Liver (tissue), 9 donors: ENCODE measurements around the gene ZC3H18. TPM values are rescaled to one million over a fixed set of nuclear protein-coding genes. Genes with fewer than 3 reads are reported as not detected.

Experiments used
- DNase-seq: peaks from one replicate; pipeline ENCODE4 v3.0.0-alpha.2; 2017; ENCODE audit warnings: low spot score
- H3K27ac ChIP-seq, 2 donors: one replicate each; pipeline ENCODE4 v1.7.0; 2013; ENCODE audit warnings: inconsistent platforms in 2 of 2, low read length in 2 of 2, control low read depth in 1 of 2, low read depth in 1 of 2, mild to moderate bottlenecking in 1 of 2
- H3K27me3 ChIP-seq, 4 donors: one replicate each; pipeline versions ENCODE4 v1.6.1 to v1.7.0; 2013; ENCODE audit warnings: low read length in 3 of 4, inconsistent platforms in 1 of 4, mild to moderate bottlenecking in 1 of 4, moderate library complexity in 1 of 4; ENCODE audit not compliant: control insufficient read depth in 4 of 4, insufficient read depth in 4 of 4
- H3K36me3 ChIP-seq, 4 donors: one replicate each; pipeline versions ENCODE4 v1.6.1 to v1.7.0; 2013; ENCODE audit warnings: low read length in 3 of 4, mild to moderate bottlenecking in 3 of 4, low read depth in 1 of 4, moderate library complexity in 1 of 4; ENCODE audit not compliant: control insufficient read depth in 4 of 4, insufficient read depth in 3 of 4
- H3K4me1 ChIP-seq, 4 donors: one replicate each; pipeline versions ENCODE4 v1.6.1 to v1.7.0; 2013; ENCODE audit warnings: low read length in 3 of 4, mild to moderate bottlenecking in 3 of 4, moderate library complexity in 1 of 4; ENCODE audit not compliant: control insufficient read depth in 4 of 4, insufficient read depth in 4 of 4
- H3K4me3 ChIP-seq, 3 donors: one replicate each; pipeline versions ENCODE4 v1.6.1 to v1.7.0; 2013; ENCODE audit warnings: low read length in 3 of 3, control low read depth in 1 of 3, low read depth in 1 of 3, mild to moderate bottlenecking in 1 of 3
- H3K9ac ChIP-seq, 2 donors: one replicate each; pipeline ENCODE4 v1.7.0; 2013; ENCODE audit warnings: low read length in 2 of 2, mild to moderate bottlenecking in 2 of 2, moderate library complexity in 2 of 2, control low read depth in 1 of 2, low read depth in 1 of 2
- H3K9me3 ChIP-seq, 4 donors: one replicate each; pipeline versions ENCODE4 v1.6.1 to v1.7.0; 2013; ENCODE audit warnings: low read length in 3 of 4; ENCODE audit not compliant: control insufficient read depth in 4 of 4
- EGR1 ChIP-seq, 2 donors: IDR thresholded peaks; 2 replicates each; pipeline ENCODE4 v1.6.1; 2016 to 2018; ENCODE audit warnings: antibody characterized with exemption in 2 of 2, low read depth in 2 of 2
- FOXA2 ChIP-seq: IDR thresholded peaks from 2 replicates; pipeline ENCODE4 v1.6.1; 2016; ENCODE audit warnings: antibody characterized with exemption
- GABPA ChIP-seq, 2 donors: IDR thresholded peaks in 1 of 2; conservative IDR thresholded peaks in 1 of 2; 2 replicates each; pipeline ENCODE4 v1.6.1; 2016; ENCODE audit warnings: antibody characterized with exemption in 2 of 2, mild to moderate bottlenecking in 1 of 2, moderate library complexity in 1 of 2
- HNF4A ChIP-seq, 2 donors: conservative IDR thresholded peaks; 2 replicates each; pipeline ENCODE4 v1.6.1; 2016; ENCODE audit warnings: antibody characterized with exemption in 2 of 2, mild to moderate bottlenecking in 2 of 2
- HNF4G ChIP-seq: IDR thresholded peaks from 2 replicates; pipeline ENCODE4 v1.6.1; 2016; ENCODE audit warnings: antibody characterized with exemption
- JUND ChIP-seq, 2 donors: IDR thresholded peaks; 2 replicates each; pipeline ENCODE4 v1.6.1; 2016; ENCODE audit warnings: antibody characterized with exemption in 2 of 2
- NR2F2 ChIP-seq: IDR thresholded peaks from 2 replicates; pipeline ENCODE4 v1.6.1; 2016; ENCODE audit warnings: antibody characterized with exemption
- RAD21 ChIP-seq, 2 donors: IDR thresholded peaks; 2 replicates each; pipeline ENCODE4 v1.6.1; 2016; ENCODE audit warnings: antibody characterized with exemption in 2 of 2, mild to moderate bottlenecking in 2 of 2
- RXRA ChIP-seq, 2 donors: IDR thresholded peaks; 2 replicates each; pipeline ENCODE4 v1.6.1; 2017 to 2018; ENCODE audit warnings: antibody characterized with exemption in 2 of 2, mild to moderate bottlenecking in 1 of 2
- SP1 ChIP-seq: IDR thresholded peaks from 2 replicates; pipeline ENCODE4 v1.6.1; 2018; ENCODE audit warnings: antibody characterized with exemption, mild to moderate bottlenecking
- TAF1 ChIP-seq: conservative IDR thresholded peaks from 2 replicates; pipeline ENCODE4 v1.6.1; 2016; ENCODE audit warnings: antibody characterized with exemption, mild to moderate bottlenecking
- YY1 ChIP-seq: IDR thresholded peaks from 2 replicates; pipeline ENCODE4 v1.6.1; 2016; ENCODE audit warnings: antibody characterized with exemption, mild to moderate bottlenecking
- WGBS: extraction: QIAGEN DNeasy Blood & Tissue Kit; methylation state at CpG from one replicate; pipeline ENCODE4 v1.1.7; 2013; 5-methylcytosine and 5-hydroxymethylcytosine counted together
- polyA plus RNA-seq, 2 donors: library from polyadenylated mRNA; stranded (reverse) in 1 of 2; unstranded in 1 of 2; fragments of 200-250 nt in 1 of 2; fragments of >200 nt in 1 of 2; fragmentation: Nextera tagmentation in 1 of 2; extraction: Ambion mirVana in 1 of 2; gene quantifications; one replicate each; pipeline versions ENCODE4 v1.2.1 to v1.2.3, GENCODE V29; 2013 to 2015
- total RNA-seq, 2 donors: library from RNA; depleted of rRNA; stranded (reverse); fragments of >200 nt; gene quantifications; one replicate each; pipeline ENCODE4 v1.2.3, GENCODE V29; 2014
- TF ChIP-seq, protein P1 (sequence below): IDR thresholded peaks from 2 replicates; pipeline ENCODE4 v1.6.1; 2016; ENCODE audit warnings: antibody characterized with exemption
- TF ChIP-seq, protein P2 (sequence below): IDR thresholded peaks from 2 replicates; pipeline ENCODE4 v1.6.1; 2016; ENCODE audit warnings: antibody characterized with exemption
- TF ChIP-seq, protein P3 (sequence below): fragments of 150-350 bp; IDR thresholded peaks from 2 replicates; pipeline ENCODE4 v1.5.1; 2017; ENCODE audit warnings: improper control_type of control experiment, low read depth, low read length; ENCODE audit not compliant: missing input control
- TF ChIP-seq, protein P4 (sequence below): IDR thresholded peaks from 2 replicates; pipeline ENCODE4 v1.6.1; 2016; ENCODE audit warnings: antibody characterized with exemption, mild to moderate bottlenecking
- donor health status: healthy.
- donor health status: healthy.
- donor health status: healthy.
- donor health status: healthy.
- donor health status: healthy.

The ZC3H18 gene
- total and polyA plus RNA-seq, 4 donors, result 10.2 to 10.9 (median 10.5) TPM

DNA sequence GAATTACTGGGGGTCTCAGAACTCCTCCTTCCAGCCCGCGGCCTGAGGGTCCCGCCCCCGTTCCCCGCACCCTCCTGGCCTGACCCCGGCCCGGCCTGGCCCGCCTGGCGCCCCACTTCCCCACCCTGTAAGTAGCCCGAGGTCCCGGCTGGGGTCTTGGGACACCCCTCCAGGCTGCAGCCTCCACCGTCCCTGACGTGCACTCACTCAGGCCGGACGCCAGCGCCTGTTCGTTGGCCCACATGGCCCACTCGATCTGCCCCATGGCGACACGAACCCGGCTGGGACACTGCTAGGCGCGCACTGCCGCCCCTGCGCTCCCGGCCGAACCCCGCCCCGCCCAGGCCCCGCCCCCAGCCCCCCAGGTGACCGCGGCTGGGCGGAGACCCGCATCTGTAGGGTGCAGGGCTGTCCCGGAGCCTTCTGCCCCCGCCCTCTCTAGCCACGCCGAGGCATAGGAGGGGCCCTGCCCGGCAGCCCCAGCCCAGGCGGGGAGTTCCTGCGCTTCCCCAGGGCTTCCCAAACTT is 80.6 kb downstream of the ZC3H18 start, which contains the start of gene CYBA:
TSS of gene CYBA (minus strand) at position 305 of the 527 bp plus-strand sequence. CDS start at position 265, 40 bp downstream.
- Histone ChIP-seq H3K27ac (peak within 1 kb of the TSS; percentile 80 to 82), H3K4me3 (peak within 1 kb of the TSS; percentile 44 to 57 (median 47)), H3K9me3 (no peaks in the 10 kb centered on the region), H3K4me1 (peaks cover 0 to 11% (median 3%) of the 10 kb centered on the region in 4 donors), H3K27me3 (no peaks in the 10 kb centered on the region), H3K36me3 (peaks cover 9 to 28% (median 15%) of the 10 kb centered on the region in 4 donors), H3K9ac (peak within 1 kb of the TSS; percentile 14 to 45)
- WGBS, result 49% methylated on average over 41 of the region's 41 CpGs
- no peak for TF ChIP-seq HNF4G
- no peak for TF ChIP-seq TAF1
- TF ChIP-seq GABPA (IDR thresholded peaks at IDR 0.05 in 1 of 2, conservative IDR thresholded peaks at IDR 0.05 in 1 of 2), result no peak
- TF ChIP-seq NR2F2, result no peak
- no peak for TF ChIP-seq EGR1 (IDR thresholded peaks at IDR 0.05; ENCODE audit: low read depth in 2 of 2)
- no peak for TF ChIP-seq FOXA2
- TF ChIP-seq HNF4A (conservative IDR thresholded peaks at IDR 0.05), result no peak
- no peak for TF ChIP-seq JUND (IDR thresholded peaks at IDR 0.05)
- no peak for TF ChIP-seq RAD21 (IDR thresholded peaks at IDR 0.05)
- TF ChIP-seq, protein P1, sequence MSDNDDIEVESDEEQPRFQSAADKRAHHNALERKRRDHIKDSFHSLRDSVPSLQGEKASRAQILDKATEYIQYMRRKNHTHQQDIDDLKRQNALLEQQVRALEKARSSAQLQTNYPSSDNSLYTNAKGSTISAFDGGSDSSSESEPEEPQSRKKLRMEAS, result no peak
- TF ChIP-seq, protein P2, sequence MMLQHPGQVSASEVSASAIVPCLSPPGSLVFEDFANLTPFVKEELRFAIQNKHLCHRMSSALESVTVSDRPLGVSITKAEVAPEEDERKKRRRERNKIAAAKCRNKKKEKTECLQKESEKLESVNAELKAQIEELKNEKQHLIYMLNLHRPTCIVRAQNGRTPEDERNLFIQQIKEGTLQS, result no peak
- no peak for TF ChIP-seq SP1
- peak; percentile 78 for DNase-seq

DNA sequence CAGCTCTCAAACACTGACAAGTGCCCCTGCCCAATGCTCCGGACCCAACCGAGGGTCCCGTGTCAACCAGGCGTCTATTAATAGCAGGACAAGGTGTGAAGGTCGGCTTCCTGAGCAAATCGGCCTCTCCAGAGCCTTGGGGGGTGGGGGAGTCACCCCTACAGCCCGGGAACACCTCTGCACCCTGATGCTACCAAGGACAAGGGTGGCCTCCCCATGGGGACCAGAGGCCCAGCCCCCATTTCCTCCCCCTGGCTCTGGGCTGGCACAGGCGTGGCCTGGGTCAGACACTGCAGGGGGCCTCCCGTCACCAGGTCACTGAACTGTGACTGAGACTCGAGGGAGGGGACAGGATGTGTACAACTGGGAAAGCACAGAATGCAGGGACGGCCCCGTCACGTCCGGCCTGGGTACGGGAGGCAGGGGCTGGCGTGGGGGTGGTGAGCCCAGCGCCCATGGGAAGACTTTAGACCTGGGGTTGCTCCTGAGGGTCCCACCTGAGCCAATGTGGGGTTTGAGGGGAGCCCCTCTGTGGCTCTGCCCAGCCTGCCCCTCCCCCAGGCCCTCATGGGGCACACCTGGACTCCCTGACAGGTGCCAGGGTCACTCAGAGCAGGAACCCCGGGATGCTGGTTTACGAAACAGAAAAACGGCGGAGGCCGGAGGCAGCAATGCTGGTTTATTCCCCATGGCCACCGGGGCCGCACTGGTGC is 81.2 kb downstream of the ZC3H18 start:
- Histone ChIP-seq H3K9me3 (no peaks in the 10 kb centered on the region), H3K36me3 (peaks cover 9 to 33% (median 16%) of the 10 kb centered on the region in 4 donors), H3K4me1 (peaks cover 0 to 11% (median 3%) of the 10 kb centered on the region in 4 donors), H3K4me3 (peak overlapping the region in 1 of 3 donors; percentile 44), H3K27me3 (no peaks in the 10 kb centered on the region), H3K9ac (no peak overlapping the region), H3K27ac (peak overlapping the region; percentile 80 to 82)
- 59% methylated on average over 24 of the region's 24 CpGs for WGBS
- TF ChIP-seq, protein P1, result no peak
- TF ChIP-seq JUND (IDR thresholded peaks at IDR 0.05) (no peak), RAD21 (IDR thresholded peaks at IDR 0.05) (no peak), EGR1 (IDR thresholded peaks at IDR 0.05; ENCODE audit: low read depth in 2 of 2) (no peak), TAF1 (no peak), RXRA (IDR thresholded peaks at IDR 0.05) (peak; percentile 63 to 64), HNF4G (no peak), SP1 (peak; percentile 40), HNF4A (conservative IDR thresholded peaks at IDR 0.05) (no peak), GABPA (IDR thresholded peaks at IDR 0.05 in 1 of 2, conservative IDR thresholded peaks at IDR 0.05 in 1 of 2) (peak in 1 of 2 donors; percentile 80), YY1 (no peak), NR2F2 (peak; percentile 88)
- TF ChIP-seq, protein P3, sequence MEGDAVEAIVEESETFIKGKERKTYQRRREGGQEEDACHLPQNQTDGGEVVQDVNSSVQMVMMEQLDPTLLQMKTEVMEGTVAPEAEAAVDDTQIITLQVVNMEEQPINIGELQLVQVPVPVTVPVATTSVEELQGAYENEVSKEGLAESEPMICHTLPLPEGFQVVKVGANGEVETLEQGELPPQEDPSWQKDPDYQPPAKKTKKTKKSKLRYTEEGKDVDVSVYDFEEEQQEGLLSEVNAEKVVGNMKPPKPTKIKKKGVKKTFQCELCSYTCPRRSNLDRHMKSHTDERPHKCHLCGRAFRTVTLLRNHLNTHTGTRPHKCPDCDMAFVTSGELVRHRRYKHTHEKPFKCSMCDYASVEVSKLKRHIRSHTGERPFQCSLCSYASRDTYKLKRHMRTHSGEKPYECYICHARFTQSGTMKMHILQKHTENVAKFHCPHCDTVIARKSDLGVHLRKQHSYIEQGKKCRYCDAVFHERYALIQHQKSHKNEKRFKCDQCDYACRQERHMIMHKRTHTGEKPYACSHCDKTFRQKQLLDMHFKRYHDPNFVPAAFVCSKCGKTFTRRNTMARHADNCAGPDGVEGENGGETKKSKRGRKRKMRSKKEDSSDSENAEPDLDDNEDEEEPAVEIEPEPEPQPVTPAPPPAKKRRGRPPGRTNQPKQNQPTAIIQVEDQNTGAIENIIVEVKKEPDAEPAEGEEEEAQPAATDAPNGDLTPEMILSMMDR, result no peak
- TF ChIP-seq, protein P2, result no peak
- TF ChIP-seq, protein P4, sequence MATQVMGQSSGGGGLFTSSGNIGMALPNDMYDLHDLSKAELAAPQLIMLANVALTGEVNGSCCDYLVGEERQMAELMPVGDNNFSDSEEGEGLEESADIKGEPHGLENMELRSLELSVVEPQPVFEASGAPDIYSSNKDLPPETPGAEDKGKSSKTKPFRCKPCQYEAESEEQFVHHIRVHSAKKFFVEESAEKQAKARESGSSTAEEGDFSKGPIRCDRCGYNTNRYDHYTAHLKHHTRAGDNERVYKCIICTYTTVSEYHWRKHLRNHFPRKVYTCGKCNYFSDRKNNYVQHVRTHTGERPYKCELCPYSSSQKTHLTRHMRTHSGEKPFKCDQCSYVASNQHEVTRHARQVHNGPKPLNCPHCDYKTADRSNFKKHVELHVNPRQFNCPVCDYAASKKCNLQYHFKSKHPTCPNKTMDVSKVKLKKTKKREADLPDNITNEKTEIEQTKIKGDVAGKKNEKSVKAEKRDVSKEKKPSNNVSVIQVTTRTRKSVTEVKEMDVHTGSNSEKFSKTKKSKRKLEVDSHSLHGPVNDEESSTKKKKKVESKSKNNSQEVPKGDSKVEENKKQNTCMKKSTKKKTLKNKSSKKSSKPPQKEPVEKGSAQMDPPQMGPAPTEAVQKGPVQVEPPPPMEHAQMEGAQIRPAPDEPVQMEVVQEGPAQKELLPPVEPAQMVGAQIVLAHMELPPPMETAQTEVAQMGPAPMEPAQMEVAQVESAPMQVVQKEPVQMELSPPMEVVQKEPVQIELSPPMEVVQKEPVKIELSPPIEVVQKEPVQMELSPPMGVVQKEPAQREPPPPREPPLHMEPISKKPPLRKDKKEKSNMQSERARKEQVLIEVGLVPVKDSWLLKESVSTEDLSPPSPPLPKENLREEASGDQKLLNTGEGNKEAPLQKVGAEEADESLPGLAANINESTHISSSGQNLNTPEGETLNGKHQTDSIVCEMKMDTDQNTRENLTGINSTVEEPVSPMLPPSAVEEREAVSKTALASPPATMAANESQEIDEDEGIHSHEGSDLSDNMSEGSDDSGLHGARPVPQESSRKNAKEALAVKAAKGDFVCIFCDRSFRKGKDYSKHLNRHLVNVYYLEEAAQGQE, result no peak
- peak; percentile 75 for DNase-seq
